ENCODE results near the gene PPP3R2. TPM values are rescaled to one million over a fixed set of nuclear protein-coding genes. Genes with fewer than 3 reads are reported as not detected.

The PPP3R2 gene
- total RNA-seq, 1 experiment from 2014 or later: not detected

DNA sequence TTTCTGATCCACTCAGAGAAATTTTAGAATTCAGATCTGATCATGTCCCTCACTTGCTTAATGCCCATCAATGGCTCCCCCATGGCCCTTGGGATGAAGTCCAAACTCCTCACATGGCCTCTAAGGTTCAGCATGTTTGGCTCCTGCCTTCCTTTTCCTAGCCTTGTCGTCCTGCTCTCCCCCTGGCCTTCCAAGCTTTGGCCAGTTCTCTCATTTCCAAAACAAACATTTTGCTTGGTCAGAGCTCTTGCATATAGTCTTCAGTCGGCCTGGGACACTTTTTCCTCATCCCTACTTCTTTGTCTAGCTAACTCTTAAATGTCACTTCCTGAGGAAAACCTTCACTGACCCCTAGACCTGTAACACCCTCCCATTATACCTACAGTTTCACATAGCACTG is 37.1 kb upstream of the PPP3R2 start (continued):
- TF ChIP-seq, protein P1, sequence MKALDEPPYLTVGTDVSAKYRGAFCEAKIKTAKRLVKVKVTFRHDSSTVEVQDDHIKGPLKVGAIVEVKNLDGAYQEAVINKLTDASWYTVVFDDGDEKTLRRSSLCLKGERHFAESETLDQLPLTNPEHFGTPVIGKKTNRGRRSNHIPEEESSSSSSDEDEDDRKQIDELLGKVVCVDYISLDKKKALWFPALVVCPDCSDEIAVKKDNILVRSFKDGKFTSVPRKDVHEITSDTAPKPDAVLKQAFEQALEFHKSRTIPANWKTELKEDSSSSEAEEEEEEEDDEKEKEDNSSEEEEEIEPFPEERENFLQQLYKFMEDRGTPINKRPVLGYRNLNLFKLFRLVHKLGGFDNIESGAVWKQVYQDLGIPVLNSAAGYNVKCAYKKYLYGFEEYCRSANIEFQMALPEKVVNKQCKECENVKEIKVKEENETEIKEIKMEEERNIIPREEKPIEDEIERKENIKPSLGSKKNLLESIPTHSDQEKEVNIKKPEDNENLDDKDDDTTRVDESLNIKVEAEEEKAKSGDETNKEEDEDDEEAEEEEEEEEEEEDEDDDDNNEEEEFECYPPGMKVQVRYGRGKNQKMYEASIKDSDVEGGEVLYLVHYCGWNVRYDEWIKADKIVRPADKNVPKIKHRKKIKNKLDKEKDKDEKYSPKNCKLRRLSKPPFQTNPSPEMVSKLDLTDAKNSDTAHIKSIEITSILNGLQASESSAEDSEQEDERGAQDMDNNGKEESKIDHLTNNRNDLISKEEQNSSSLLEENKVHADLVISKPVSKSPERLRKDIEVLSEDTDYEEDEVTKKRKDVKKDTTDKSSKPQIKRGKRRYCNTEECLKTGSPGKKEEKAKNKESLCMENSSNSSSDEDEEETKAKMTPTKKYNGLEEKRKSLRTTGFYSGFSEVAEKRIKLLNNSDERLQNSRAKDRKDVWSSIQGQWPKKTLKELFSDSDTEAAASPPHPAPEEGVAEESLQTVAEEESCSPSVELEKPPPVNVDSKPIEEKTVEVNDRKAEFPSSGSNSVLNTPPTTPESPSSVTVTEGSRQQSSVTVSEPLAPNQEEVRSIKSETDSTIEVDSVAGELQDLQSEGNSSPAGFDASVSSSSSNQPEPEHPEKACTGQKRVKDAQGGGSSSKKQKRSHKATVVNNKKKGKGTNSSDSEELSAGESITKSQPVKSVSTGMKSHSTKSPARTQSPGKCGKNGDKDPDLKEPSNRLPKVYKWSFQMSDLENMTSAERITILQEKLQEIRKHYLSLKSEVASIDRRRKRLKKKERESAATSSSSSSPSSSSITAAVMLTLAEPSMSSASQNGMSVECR (CRISPR knock-in tag; IDR thresholded peaks at IDR 0.05; ENCODE audit: borderline replicate concordance): no peak
- TF ChIP-seq RORB (CRISPR knock-in tag; IDR thresholded peaks at IDR 0.05) (no peak), NFATC4 (CRISPR knock-in tag; IDR thresholded peaks at IDR 0.05) (no peak)
- TF ChIP-seq, protein P2, sequence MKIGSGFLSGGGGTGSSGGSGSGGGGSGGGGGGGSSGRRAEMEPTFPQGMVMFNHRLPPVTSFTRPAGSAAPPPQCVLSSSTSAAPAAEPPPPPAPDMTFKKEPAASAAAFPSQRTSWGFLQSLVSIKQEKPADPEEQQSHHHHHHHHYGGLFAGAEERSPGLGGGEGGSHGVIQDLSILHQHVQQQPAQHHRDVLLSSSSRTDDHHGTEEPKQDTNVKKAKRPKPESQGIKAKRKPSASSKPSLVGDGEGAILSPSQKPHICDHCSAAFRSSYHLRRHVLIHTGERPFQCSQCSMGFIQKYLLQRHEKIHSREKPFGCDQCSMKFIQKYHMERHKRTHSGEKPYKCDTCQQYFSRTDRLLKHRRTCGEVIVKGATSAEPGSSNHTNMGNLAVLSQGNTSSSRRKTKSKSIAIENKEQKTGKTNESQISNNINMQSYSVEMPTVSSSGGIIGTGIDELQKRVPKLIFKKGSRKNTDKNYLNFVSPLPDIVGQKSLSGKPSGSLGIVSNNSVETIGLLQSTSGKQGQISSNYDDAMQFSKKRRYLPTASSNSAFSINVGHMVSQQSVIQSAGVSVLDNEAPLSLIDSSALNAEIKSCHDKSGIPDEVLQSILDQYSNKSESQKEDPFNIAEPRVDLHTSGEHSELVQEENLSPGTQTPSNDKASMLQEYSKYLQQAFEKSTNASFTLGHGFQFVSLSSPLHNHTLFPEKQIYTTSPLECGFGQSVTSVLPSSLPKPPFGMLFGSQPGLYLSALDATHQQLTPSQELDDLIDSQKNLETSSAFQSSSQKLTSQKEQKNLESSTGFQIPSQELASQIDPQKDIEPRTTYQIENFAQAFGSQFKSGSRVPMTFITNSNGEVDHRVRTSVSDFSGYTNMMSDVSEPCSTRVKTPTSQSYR (CRISPR knock-in tag; IDR thresholded peaks at IDR 0.05): no peak
- TF ChIP-seq, protein P3, sequence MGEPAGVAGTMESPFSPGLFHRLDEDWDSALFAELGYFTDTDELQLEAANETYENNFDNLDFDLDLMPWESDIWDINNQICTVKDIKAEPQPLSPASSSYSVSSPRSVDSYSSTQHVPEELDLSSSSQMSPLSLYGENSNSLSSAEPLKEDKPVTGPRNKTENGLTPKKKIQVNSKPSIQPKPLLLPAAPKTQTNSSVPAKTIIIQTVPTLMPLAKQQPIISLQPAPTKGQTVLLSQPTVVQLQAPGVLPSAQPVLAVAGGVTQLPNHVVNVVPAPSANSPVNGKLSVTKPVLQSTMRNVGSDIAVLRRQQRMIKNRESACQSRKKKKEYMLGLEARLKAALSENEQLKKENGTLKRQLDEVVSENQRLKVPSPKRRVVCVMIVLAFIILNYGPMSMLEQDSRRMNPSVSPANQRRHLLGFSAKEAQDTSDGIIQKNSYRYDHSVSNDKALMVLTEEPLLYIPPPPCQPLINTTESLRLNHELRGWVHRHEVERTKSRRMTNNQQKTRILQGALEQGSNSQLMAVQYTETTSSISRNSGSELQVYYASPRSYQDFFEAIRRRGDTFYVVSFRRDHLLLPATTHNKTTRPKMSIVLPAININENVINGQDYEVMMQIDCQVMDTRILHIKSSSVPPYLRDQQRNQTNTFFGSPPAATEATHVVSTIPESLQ (CRISPR knock-in tag; IDR thresholded peaks at IDR 0.05): no peak

DNA sequence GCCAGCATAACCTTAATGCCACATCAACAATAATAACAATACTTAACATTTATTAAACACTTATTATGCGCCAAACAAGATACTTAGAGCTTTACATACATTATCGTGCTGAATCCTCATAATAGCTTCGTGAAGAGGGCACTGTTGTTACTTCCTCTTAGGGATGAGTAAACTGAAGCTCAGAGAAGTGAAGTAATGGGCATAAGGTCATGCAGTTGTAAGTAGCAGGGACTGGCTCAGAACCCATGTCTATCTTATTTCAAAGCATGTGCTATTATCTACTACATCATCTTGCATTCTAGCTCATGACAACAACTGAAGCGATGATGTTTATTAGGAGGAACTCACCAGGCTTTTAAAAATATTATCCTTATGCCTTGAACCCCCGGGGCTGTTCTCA is 34.9 kb upstream of the PPP3R2 start:
- no peak overlapping the region for H3K27ac Mint-ChIP-seq
- H3K4me3 Mint-ChIP-seq: no peak overlapping the region
- ATAC-seq (no peak), DNase-seq (ENCODE audit: low spot score) (no peak)
- no peaks in the 10 kb centered on the region; the same call in 1 of the 2 replicates for H3K27me3 Mint-ChIP-seq (ENCODE audit: low read depth)
- H3K36me3 Mint-ChIP-seq: no peaks in the 10 kb centered on the region
- POLR2A ChIA-PET: no interaction called here
- H3K4me1 Mint-ChIP-seq: no peaks in the 10 kb centered on the region
- no peaks in the 10 kb centered on the region for H3K9me3 Mint-ChIP-seq
- no peak for TF ChIP-seq SMAD4 (CRISPR knock-in tag; IDR thresholded peaks at IDR 0.05)
- TF ChIP-seq, protein P4, sequence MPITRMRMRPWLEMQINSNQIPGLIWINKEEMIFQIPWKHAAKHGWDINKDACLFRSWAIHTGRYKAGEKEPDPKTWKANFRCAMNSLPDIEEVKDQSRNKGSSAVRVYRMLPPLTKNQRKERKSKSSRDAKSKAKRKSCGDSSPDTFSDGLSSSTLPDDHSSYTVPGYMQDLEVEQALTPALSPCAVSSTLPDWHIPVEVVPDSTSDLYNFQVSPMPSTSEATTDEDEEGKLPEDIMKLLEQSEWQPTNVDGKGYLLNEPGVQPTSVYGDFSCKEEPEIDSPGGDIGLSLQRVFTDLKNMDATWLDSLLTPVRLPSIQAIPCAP (CRISPR knock-in tag; IDR thresholded peaks at IDR 0.05): no peak
- no peak for TF ChIP-seq NR3C1 (CRISPR knock-in tag; conservative IDR thresholded peaks at IDR 0.05; ENCODE audit: low read depth)
- no peak for TF ChIP-seq KAT7 (CRISPR knock-in tag; IDR thresholded peaks at IDR 0.05; ENCODE audit: borderline replicate concordance)
- TF ChIP-seq MYBL2 (CRISPR knock-in tag; IDR thresholded peaks at IDR 0.05): no peak
- TF ChIP-seq, protein P5, sequence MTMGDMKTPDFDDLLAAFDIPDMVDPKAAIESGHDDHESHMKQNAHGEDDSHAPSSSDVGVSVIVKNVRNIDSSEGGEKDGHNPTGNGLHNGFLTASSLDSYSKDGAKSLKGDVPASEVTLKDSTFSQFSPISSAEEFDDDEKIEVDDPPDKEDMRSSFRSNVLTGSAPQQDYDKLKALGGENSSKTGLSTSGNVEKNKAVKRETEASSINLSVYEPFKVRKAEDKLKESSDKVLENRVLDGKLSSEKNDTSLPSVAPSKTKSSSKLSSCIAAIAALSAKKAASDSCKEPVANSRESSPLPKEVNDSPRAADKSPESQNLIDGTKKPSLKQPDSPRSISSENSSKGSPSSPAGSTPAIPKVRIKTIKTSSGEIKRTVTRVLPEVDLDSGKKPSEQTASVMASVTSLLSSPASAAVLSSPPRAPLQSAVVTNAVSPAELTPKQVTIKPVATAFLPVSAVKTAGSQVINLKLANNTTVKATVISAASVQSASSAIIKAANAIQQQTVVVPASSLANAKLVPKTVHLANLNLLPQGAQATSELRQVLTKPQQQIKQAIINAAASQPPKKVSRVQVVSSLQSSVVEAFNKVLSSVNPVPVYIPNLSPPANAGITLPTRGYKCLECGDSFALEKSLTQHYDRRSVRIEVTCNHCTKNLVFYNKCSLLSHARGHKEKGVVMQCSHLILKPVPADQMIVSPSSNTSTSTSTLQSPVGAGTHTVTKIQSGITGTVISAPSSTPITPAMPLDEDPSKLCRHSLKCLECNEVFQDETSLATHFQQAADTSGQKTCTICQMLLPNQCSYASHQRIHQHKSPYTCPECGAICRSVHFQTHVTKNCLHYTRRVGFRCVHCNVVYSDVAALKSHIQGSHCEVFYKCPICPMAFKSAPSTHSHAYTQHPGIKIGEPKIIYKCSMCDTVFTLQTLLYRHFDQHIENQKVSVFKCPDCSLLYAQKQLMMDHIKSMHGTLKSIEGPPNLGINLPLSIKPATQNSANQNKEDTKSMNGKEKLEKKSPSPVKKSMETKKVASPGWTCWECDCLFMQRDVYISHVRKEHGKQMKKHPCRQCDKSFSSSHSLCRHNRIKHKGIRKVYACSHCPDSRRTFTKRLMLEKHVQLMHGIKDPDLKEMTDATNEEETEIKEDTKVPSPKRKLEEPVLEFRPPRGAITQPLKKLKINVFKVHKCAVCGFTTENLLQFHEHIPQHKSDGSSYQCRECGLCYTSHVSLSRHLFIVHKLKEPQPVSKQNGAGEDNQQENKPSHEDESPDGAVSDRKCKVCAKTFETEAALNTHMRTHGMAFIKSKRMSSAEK (CRISPR knock-in tag; IDR thresholded peaks at IDR 0.05; ENCODE audit: borderline replicate concordance): no peak
- TF ChIP-seq, protein P6, sequence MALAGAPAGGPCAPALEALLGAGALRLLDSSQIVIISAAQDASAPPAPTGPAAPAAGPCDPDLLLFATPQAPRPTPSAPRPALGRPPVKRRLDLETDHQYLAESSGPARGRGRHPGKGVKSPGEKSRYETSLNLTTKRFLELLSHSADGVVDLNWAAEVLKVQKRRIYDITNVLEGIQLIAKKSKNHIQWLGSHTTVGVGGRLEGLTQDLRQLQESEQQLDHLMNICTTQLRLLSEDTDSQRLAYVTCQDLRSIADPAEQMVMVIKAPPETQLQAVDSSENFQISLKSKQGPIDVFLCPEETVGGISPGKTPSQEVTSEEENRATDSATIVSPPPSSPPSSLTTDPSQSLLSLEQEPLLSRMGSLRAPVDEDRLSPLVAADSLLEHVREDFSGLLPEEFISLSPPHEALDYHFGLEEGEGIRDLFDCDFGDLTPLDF (CRISPR knock-in tag; IDR thresholded peaks at IDR 0.05): no peak
- TF ChIP-seq, protein P7, sequence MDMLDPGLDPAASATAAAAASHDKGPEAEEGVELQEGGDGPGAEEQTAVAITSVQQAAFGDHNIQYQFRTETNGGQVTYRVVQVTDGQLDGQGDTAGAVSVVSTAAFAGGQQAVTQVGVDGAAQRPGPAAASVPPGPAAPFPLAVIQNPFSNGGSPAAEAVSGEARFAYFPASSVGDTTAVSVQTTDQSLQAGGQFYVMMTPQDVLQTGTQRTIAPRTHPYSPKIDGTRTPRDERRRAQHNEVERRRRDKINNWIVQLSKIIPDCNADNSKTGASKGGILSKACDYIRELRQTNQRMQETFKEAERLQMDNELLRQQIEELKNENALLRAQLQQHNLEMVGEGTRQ (CRISPR knock-in tag; IDR thresholded peaks at IDR 0.05): no peak
- CTCF ChIA-PET: interaction anchor here (1.3 kb wide), 1 partner anchor 82 kb away, joined by 4 read pairs; no protein-coding TSS in a partner anchor
